GM23248 (cell line): Measurements from ENCODE around the gene LPP. TPM values are rescaled to one million over a fixed set of nuclear protein-coding genes. Genes with fewer than 3 reads are reported as not detected.

Source experiments
- DNase-seq: peaks from one replicate; pipeline ENCODE4 v3.0.0-alpha.2; 2015
- H2AFZ ChIP-seq: fragments of 200-600 bp; sonication (generic); 2 replicates; pipeline ENCODE4 v1.6.1; 2016; ENCODE audit warnings: antibody characterized with exemption
- H3F3A ChIP-seq: fragments of 200-600 bp; sonication (generic); 2 replicates; pipeline ENCODE4 v1.6.1; 2016; ENCODE audit warnings: mild to moderate bottlenecking, antibody characterized with exemption, mixed run types; ENCODE audit not compliant: insufficient read depth
- H3K27ac ChIP-seq: fragments of 200-600 bp; sonication (generic); 2 replicates; pipeline ENCODE4 v1.5.1; 2016; ENCODE audit warnings: mild to moderate bottlenecking
- H3K27me3 ChIP-seq: fragments of 200-600 bp; sonication (generic); replicated peaks from 2 replicates; pipeline ENCODE4 v1.6.1; 2016; ENCODE audit warnings: mild to moderate bottlenecking; ENCODE audit not compliant: insufficient read depth
- H3K36me3 ChIP-seq: fragments of 200-600 bp; sonication (generic); 2 replicates; pipeline ENCODE4 v1.6.1; 2016; ENCODE audit warnings: low read depth, mild to moderate bottlenecking
- H3K4me1 ChIP-seq: fragments of 200-600 bp; sonication (generic); 2 replicates; pipeline ENCODE4 v1.6.1; 2016; ENCODE audit warnings: mild to moderate bottlenecking; ENCODE audit not compliant: insufficient read depth
- H3K4me2 ChIP-seq: fragments of 200-600 bp; sonication (generic); one replicate; pipeline ENCODE4 v1.6.1; 2016; ENCODE audit warnings: mild to moderate bottlenecking; ENCODE audit not compliant: unreplicated experiment
- H3K4me3 ChIP-seq: fragments of 200-600 bp; sonication (generic); 2 replicates; pipeline ENCODE4 v1.5.1; 2016; ENCODE audit warnings: mild to moderate bottlenecking
- H3K79me2 ChIP-seq: fragments of 200-600 bp; sonication (generic); 2 replicates; pipeline ENCODE4 v1.6.1; 2016; ENCODE audit warnings: mild to moderate bottlenecking; ENCODE audit not compliant: insufficient read depth
- H3K9ac ChIP-seq: fragments of 200-600 bp; sonication (generic); 2 replicates; pipeline ENCODE4 v1.6.1; 2016; ENCODE audit warnings: mild to moderate bottlenecking
- H3K9me2 ChIP-seq: fragments of 200-600 bp; sonication (generic); 2 replicates; pipeline ENCODE4 v1.6.1; 2016; ENCODE audit warnings: mixed run types, mild to moderate bottlenecking, moderate library complexity; ENCODE audit not compliant: insufficient read depth
- H3K9me3 ChIP-seq: fragments of 200-600 bp; sonication (generic); one replicate; pipeline ENCODE4 v1.6.1; 2017; ENCODE audit warnings: low read depth
- H4K20me1 ChIP-seq: fragments of 200-600 bp; sonication (generic); 2 replicates; pipeline ENCODE4 v1.6.0; 2016; ENCODE audit not compliant: insufficient read depth
- EZH2 ChIP-seq: fragments of 200-600 bp; sonication (generic); IDR thresholded peaks from 2 replicates; pipeline ENCODE4 v1.6.1; 2018; ENCODE audit warnings: antibody characterized with exemption, mild to moderate bottlenecking; ENCODE audit not compliant: insufficient read depth, poor library complexity, severe bottlenecking
- EZH2phosphoT487 ChIP-seq: fragments of 200-600 bp; sonication (generic); IDR thresholded peaks from 2 replicates; pipeline ENCODE4 v1.6.1; 2018; ENCODE audit warnings: antibody characterized with exemption, moderate library complexity, mild to moderate bottlenecking, low read depth; ENCODE audit not compliant: insufficient read depth
- WGBS, 2 experiments: methylation state at CpG; one replicate each; pipeline ENCODE4 v1.1.6; 2015 to 2017; ENCODE audit warnings: low lambda C conversion rate in 2 of 2, low coverage in 1 of 2; ENCODE audit errors: missing lambda C conversion rate in 2 of 2; 5-methylcytosine and 5-hydroxymethylcytosine counted together
- in situ Hi-C: fragments of 300-500 bp; cut with MboI; formaldehyde crosslinking; loops from 2 replicates; pipeline ENCODE4 v1.15.0; 2020
- polyA plus RNA-seq: library from polyadenylated mRNA; unstranded; fragments of >200 nt; fragmentation: Nextera tagmentation; extraction: Ambion mirVana; gene quantifications from 2 replicates; pipeline ENCODE4 v1.2.1, GENCODE V29; 2016
- total RNA-seq: library from RNA; depleted of rRNA; stranded (reverse); fragments of >200 nt; shearing (Covaris generic); gene quantifications from 2 replicates; pipeline ENCODE4 v1.2.3, GENCODE V29; 2014

Gene LPP
- total and polyA plus RNA-seq, 2 experiments from 2014 or later = 42.8 to 61.7 TPM

DNA sequence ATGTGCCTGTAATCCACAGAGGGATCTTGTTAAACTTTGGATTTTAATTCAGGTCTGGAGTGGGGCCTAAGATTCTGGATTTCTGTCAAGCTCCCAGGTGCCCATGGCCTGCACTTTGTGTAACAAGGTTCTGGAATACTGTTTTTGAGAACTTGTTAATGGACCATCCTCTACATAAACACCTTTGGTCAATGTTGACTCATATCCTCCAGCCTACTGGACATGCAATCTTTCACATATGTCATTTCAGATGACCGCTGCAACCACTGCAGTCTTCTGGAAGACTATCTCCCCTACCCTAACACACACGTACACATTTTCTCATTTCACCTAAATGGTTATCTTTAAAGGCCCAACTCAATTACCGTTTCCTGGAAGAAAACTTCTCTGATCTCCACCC is 715.7 kb downstream of the LPP start:
- Histone ChIP-seq H3K36me3 (peaks cover 14% of the 10 kb centered on the region), H3F3A (no peaks in the 10 kb centered on the region), H4K20me1 (no peaks in the 10 kb centered on the region), H3K4me1 (peaks cover under 1% of the 10 kb centered on the region; the same call in 1 of the 2 replicates), H3K27me3 (no peaks in the 10 kb centered on the region), H3K27ac (no peak overlapping the region), H2AFZ (no peak overlapping the region), H3K4me2 (no peak overlapping the region), H3K9ac (no peak overlapping the region), H3K4me3 (no peak overlapping the region), H3K9me2 (no peaks in the 10 kb centered on the region), H3K9me3 (no peaks in the 10 kb centered on the region), H3K79me2 (no peaks in the 10 kb centered on the region)
- in situ Hi-C loops = no loop called here
- TF ChIP-seq EZH2phosphoT487 (no peak), EZH2 (no peak)
- 90 to 99% methylated on average over 3 of the region's 3 CpGs for WGBS, 2 experiments
- DNase-seq = peak; percentile 6

DNA sequence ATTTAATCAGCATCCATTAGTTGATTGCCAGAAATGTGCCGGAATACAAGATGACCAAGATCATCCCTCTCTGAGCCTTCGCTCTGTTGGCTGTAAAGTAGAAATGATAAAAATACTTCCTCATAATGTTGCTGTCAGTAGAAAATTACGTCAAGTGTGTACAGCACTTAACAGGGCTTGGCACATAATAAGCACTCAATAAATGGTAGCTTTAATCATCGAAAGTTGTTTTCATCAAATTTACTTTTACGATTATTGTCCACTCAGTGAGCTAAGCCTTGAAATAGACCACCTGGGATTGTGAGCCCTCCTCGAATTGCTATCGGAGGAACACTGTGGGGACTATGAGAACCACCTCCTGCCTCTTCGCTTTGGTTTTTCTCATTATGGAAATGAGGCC is 716.5 kb downstream of the LPP start:
- Histone ChIP-seq H3K4me3 (no peak overlapping the region), H4K20me1 (no peaks in the 10 kb centered on the region), H3K9me2 (no peaks in the 10 kb centered on the region), H3K79me2 (no peaks in the 10 kb centered on the region), H3K36me3 (peaks cover 22% of the 10 kb centered on the region), H3F3A (no peaks in the 10 kb centered on the region), H3K9ac (no peak overlapping the region), H3K27me3 (no peaks in the 10 kb centered on the region), H3K4me1 (no peaks in the 10 kb centered on the region), H3K27ac (no peak overlapping the region), H3K4me2 (no peak overlapping the region), H2AFZ (no peak overlapping the region), H3K9me3 (no peaks in the 10 kb centered on the region)
- 99 to 100% methylated on average over 8 of the region's 8 CpGs for WGBS, 2 experiments
- DNase-seq = no peak
- in situ Hi-C loops = no loop called here
- TF ChIP-seq EZH2phosphoT487 (no peak), EZH2 (no peak)

DNA sequence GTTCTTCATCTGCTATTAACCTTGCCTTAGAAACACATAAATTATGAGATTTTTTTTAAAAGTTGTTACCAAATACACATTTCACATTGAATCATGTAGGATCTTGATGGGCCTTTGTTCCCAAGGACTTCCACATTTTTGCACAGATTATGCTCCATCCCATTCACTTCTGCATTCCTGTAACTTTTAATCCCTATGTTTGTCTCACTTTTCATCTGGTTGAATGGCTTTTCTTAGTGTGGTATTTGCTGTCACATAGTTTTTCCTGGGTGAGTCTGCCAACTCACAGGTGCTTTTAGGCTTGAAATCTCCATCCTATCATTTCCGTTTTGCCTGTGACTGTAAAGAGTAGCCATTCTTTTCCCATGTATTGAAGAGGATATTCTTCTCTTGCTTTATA is 720.6 kb downstream of the LPP start:
- no peaks in the 10 kb centered on the region for H3K4me1 ChIP-seq
- in situ Hi-C loops = no loop called here
- H3K9me3 ChIP-seq = no peaks in the 10 kb centered on the region
- H3K27me3 ChIP-seq = no peaks in the 10 kb centered on the region
- no peak overlapping the region for H3K4me3 ChIP-seq
- H3F3A ChIP-seq = no peaks in the 10 kb centered on the region
- no peaks in the 10 kb centered on the region for H3K9me2 ChIP-seq
- no peaks in the 10 kb centered on the region for H4K20me1 ChIP-seq
- H3K27ac ChIP-seq = no peak overlapping the region
- no peak overlapping the region for H3K9ac ChIP-seq
- H3K4me2 ChIP-seq = no peak overlapping the region
- TF ChIP-seq EZH2phosphoT487 (no peak), EZH2 (no peak)
- WGBS, 2 experiments = 94 to 95% methylated on average over 1 of the region's 1 CpG
- DNase-seq = no peak
- no peaks in the 10 kb centered on the region for H3K79me2 ChIP-seq
- H2AFZ ChIP-seq = no peak overlapping the region
- H3K36me3 ChIP-seq = peaks cover 43% of the 10 kb centered on the region

DNA sequence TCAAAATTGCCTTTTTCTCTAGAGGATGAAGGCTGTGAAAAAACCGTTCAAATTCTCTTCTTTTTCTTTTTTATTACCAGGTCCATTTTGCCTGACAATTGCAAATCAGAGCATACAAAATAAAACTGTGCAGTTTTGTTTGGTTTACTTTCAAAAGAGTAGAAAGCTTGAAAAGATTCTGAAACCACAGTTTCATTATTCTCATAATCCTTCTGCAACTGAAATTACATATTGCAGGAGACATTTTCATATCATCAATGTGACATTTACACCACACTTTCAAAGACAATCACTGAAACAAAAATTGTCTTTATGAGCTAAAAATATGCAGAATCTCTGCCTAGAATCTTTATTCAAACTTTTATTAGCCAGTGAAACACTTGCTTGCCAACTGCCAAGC is 721.5 kb downstream of the LPP start:
- Histone ChIP-seq H3K27me3 (no peaks in the 10 kb centered on the region), H3F3A (no peaks in the 10 kb centered on the region), H3K36me3 (peaks cover 43% of the 10 kb centered on the region), H3K79me2 (no peaks in the 10 kb centered on the region), H3K4me2 (no peak overlapping the region), H3K4me1 (no peaks in the 10 kb centered on the region), H3K27ac (no peak overlapping the region), H4K20me1 (no peaks in the 10 kb centered on the region), H3K9me3 (no peaks in the 10 kb centered on the region), H3K9me2 (no peaks in the 10 kb centered on the region), H2AFZ (no peak overlapping the region), H3K4me3 (no peak overlapping the region), H3K9ac (no peak overlapping the region)
- in situ Hi-C loops = no loop called here
- WGBS, 2 experiments = 95 to 98% methylated on average over 1 of the region's 1 CpG
- no peak for DNase-seq
- TF ChIP-seq EZH2phosphoT487 (no peak), EZH2 (no peak)

DNA sequence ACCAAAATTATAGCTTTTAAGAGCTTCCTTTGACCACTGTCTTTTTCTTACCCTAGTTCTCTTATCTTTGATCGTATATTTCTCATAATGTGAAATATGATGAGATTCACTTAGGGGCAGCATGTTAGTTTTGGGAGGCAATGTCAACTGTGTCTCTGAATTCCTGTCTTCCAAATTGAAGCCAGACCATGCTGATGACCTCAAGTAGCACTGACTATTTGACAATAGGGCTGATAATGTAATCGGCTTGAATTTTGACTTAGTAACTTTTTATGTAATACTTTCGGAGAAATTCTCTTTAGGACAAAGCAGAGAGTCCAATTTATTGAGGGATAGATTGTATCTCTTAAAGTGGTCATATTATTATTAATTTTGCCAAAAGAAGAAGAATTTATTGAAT is 722.4 kb downstream of the LPP start:
- TF ChIP-seq EZH2phosphoT487 = no peak
- TF ChIP-seq EZH2 = no peak
- Histone ChIP-seq H2AFZ (no peak overlapping the region), H3K36me3 (peaks cover 43% of the 10 kb centered on the region), H4K20me1 (no peaks in the 10 kb centered on the region), H3K4me3 (no peak overlapping the region), H3K27me3 (no peaks in the 10 kb centered on the region), H3K9me2 (no peaks in the 10 kb centered on the region), H3K9ac (no peak overlapping the region), H3K27ac (no peak overlapping the region), H3K4me1 (peaks cover 3% of the 10 kb centered on the region), H3F3A (peaks cover 3% of the 10 kb centered on the region), H3K9me3 (no peaks in the 10 kb centered on the region), H3K4me2 (no peak overlapping the region), H3K79me2 (no peaks in the 10 kb centered on the region)
- 78 to 89% methylated on average over 3 of the region's 3 CpGs for WGBS, 2 experiments
- in situ Hi-C loops = no loop called here
- no peak for DNase-seq
